Stimulated activated naive CD4-positive, alpha-beta T cell (primary cell): ENCODE measurements around the gene MIOS.
"Not testable (repeated sequence)": the region's sequence is repeated elsewhere in the genome, so short reads cannot be mapped to it uniquely, and the experiment has no call there.

Experiments
- DNase-seq, 6 experiments: peaks; one replicate each; lab custom pipeline; 2025; lab: John Stamatoyannopoulos, UW

The MIOS gene

GRCh38 chr7:7647495-7648036 lies 80.9 kb downstream of the MIOS start:
- DNase-seq = no peak

GRCh38 chr7:7650682-7651206 lies 84.1 kb downstream of the MIOS start:
- no peak for DNase-seq

GRCh38 chr7:7651479-7651878 lies 84.8 kb downstream of the MIOS start:
- DNase-seq = no peak

GRCh38 chr7:7652798-7653540 lies 86.3 kb downstream of the MIOS start:
- no peak for DNase-seq

DNA sequence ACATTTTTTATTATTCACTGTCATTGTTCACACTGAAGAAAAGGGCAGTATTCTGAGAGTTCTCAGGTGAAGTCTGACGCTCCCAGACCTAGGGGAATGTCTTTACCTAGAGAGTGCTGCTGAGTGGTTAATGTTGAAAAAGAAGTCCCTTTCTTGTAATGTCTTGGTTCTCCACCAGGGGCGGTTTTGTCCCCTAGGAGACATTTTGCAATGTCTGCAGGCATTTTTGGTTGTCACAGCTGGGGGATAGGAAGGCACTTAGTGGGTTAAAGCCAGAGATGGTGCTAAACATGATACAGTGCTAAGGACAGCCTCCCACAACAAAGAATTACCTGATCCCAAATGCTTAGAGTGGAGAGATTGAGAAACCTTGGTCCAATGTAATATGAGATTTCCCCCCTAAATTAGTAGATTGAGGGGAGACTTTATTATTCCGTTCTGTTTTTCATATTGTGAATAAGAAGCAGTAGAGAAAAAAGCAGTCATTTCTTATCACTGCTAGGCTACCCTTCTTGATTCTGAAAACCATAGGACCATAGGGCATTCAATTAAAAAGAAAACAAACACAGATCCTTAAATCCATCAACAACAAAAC lies 87.0 kb downstream of the MIOS start:
- DNase-seq = no peak

- no peak for DNase-seq
These were observed 88.5 kb downstream of the MIOS start for GRCh38 chr7:7654964-7655715.

- DNase-seq = not testable (repeated sequence)
These were observed 89.8 kb downstream of the MIOS start for GRCh38 chr7:7656459-7656858.
